Effector CD4-positive, alpha-beta T cell (primary cell): ENCODE data around the gene CRTAP.
"Not testable (repeated sequence)": the region's sequence is repeated elsewhere in the genome, so short reads cannot be mapped to it uniquely, and the experiment has no call there.

ENCODE experiments used
- DNase-seq: peaks from one replicate; pipeline ENCODE4 v3.0.0-alpha.2; 2020

Gene CRTAP

GRCh38 chr3:33100229-33100628 is 13.6 kb upstream of the CRTAP start:
- no peak for DNase-seq

DNA sequence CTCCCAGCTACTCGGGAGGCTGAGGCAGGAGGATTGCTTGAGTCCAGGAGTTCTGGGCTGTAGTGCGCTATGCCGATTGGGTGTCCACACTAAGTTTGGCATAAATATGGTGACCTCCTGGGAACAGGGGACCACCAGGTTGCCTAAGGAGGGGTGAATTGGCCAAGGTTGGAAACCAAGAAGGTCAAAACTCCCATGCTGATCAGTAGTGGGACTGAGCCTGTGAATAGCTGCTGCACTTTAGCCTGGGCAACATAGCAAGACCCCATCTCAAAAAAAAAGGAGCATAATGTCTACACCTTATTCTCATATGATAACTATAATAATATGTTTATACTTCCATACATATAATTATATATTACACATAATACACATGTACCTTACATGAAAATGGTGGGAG is 10.8 kb upstream of the CRTAP start:
- DNase-seq: no peak

DNA sequence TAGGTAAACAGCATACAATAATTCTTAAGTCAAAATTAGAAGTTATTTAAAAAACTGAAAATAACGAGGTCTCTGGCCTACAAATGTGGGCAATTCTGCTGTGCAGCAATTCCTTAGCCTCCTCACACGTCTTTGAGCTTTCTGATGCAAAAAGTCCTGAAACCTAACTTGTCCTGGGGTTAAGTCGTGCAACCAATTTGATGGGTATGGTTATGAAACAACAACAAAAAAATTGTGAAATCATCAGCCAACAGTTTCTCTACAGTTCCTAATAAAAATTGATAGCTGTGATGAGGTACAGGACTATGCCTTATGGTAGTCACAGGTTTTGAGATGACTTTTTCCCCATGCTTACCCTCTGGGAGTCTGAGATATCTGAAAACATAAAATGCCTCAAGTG is 10.3 kb upstream of the CRTAP start:
- DNase-seq: no peak

- DNase-seq: no peak
These were observed 9.0 kb upstream of the CRTAP start for GRCh38 chr3:33104803-33105202.

DNA sequence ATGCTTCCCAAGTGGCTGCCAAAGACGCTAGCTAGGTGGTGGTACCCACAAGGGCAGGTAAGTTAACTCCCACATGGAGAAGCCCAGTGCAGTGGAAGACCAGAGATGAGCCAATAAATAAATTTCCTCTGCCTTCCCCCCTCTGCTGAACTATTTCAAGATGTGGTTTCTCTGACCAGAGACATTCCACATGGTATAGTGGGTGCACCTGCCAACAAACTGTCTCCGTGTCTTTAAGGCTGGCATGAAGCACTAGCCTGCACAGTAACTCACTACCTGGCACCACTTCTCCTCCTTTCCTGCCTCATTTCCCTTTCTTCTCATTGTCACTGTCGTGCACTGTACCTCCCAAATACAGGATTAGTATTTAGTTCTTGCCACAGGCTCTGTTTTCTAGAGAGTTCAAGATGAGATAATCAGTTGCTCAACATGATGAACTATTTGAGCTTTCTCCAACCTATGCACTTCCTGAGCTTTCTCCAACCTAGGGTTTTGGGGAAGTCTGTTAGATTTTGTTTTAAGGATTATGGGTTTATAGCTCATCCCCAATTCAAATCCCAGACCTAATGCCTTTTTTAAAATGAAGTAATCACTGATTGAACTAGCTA is 8.4 kb upstream of the CRTAP start:
- DNase-seq: no peak

DNA sequence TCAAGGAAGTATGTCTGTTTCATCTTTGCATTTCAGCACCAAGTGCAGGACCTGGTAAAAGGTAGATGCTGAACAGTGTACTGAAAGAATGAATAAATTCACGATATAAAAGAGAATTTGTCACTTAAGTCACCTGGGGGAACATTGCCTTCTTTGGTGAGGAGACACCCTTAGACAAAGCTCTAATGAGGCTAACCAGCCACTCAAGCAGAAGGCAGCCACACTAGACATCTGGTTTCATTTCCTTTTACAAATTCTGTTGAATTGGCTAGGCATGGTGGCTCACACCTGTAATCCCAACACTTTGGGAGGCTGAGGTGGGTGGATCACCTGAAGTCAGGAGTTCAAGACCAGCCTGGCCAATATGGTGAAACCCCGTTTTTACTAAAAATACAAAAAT is 7.0 kb upstream of the CRTAP start:
- not testable (repeated sequence) for DNase-seq

DNA sequence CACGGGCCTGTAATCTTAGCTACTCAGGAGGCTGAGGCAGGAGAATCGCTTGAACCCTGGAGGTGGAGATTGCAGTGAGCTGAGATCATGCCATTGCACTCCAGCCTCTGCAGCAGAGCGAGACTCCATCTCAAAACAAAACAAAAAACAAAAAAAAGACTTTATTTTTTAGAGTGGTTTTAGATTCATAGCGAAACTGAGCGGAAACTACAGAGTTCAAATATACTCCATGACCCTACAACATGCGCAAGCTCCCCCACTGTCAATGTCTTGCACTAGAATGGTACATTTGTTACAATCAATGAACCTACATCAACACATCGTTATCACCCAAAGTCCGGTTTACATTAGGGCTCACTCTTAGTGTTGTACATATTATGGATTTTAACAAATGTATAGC is 2.2 kb upstream of the CRTAP start:
- DNase-seq: no peak

GRCh38 chr3:33114622-33115023 is 809 bp downstream of the CRTAP start:
- DNase-seq: no peak

DNA sequence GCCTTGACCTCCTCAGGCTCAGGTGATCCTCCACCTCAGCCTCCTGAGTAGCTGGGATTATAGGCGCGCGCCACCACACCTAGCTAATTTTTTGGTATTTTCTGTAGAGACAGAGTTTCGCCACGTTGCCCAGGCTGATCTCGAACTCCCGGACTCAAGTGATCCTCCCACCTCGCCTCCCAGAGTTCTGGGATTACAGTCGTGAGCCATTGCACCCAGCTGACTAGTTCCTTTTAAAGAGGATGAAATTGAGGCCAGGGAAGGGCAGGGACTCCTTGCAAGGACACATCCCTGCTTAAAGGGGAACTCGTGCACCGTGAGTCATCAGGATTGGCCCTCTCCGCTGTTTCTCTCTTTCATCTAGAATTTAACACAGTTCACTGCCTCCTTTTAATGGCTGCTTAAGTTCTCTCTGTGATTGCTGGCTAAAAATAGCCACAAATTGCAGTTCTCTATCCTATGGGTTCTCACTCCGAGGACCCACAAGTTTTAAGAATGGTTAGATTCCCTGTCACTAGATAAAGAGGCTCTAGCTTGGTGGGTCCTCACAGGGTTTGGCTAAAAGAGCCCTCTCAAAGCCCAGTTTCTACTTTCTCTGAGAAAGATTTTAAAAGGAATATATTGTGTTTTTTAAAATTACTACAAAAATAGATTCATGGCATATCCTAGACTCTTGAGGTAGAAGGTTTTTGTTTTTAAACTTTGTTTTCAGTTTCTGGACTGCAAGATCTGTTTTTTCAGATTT is 1.4 kb downstream of the CRTAP start:
- DNase-seq: no peak

DNA sequence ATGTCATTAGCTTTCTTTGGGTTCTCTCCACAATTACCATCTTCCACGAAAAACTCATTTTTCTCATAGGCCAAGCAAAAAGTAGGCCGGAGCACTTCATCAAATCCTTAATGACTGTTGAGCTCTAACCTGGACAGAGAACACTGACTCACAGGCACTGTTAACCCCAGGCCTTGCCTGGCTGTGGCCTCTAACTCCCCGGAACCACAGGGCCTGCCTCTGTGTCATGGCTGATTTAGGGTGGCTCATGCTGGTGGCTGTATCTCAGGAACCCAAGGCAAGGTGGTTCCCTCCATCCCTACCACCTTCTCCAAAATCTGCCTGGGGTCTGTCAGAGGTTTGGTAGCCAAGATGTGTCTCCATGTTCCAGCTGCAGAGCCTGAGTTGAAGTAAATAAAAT is 3.6 kb downstream of the CRTAP start:
- no peak for DNase-seq

DNA sequence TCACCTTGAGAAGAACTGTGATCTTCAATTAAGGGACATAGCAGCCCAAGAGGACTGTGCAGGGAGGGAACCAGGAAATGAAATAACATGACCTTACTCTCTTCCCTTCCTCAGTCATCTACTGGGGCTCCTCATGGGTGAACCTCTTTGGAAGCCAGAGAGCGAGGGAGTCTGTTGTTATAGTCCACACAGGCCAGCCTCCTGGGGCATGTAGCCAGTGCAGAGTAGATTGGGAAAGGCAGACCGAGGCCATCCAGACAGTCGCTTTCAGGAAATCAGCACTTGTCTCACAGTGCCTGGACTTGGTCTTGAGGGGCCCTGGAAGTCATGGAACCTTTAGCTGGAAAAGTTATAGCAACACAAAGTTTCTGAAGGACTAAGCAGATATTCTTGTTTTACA is 6.1 kb downstream of the CRTAP start:
- DNase-seq: no peak

DNA sequence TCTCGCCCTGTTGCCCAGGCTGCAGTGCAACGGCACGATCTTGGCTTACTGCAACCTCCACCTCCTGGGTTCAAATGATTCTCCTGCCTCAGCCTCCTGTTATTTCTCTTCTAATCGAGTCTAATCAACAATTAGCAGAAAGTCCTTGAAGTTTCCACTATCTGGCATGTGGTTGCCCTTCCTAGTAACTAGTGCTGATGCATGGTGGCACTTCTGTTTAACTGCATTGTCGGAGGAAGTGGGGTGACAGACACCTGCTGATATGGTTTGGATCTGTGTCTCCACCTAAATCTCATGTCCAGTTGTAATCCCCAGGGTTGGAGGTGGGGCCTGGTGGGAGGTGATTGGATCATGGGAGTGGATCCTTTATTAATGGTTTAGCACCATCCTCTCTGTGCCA is 9.2 kb downstream of the CRTAP start:
- no peak for DNase-seq

GRCh38 chr3:33124638-33125037 is 10.8 kb downstream of the CRTAP start:
- DNase-seq: no peak

- no peak for DNase-seq
These were observed 12.0 kb downstream of the CRTAP start for GRCh38 chr3:33125840-33126239.

GRCh38 chr3:33128706-33129105 is 14.9 kb downstream of the CRTAP start:
- no peak for DNase-seq

GRCh38 chr3:33130144-33130543 is 16.3 kb downstream of the CRTAP start:
- no peak for DNase-seq

- DNase-seq: no peak
These were observed 17.7 kb downstream of the CRTAP start for GRCh38 chr3:33131331-33132018.

GRCh38 chr3:33132019-33132360 is 18.2 kb downstream of the CRTAP start:
- no peak for DNase-seq

DNA sequence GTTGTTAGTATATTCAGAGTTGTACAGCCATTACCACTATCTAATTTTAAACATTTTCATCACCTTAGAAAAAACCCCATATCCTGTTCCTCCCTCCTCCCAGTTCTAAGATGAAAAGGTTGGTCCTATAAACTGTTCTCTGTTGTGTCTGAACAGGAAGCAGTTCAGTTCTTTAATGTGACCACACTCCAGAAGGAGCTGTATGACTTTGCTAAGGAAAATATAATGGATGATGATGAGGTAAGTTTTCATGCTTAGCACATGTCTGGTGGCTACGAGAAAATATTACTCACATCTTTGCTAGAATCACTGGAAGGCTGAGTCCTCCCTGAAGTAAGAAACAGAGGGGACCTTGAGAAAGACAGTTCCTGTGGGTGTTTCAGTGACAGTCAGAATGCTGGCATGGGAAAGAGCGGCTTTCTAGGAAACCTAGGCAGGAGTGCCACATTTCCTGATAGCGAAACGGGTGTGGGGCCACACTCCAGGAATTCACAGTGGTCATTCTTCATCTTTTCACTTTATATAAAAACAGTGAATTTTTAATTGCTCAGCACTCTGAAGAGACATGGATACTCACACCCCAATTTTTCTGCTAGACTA is 20.3 kb downstream of the CRTAP start:
- no peak for DNase-seq

DNA sequence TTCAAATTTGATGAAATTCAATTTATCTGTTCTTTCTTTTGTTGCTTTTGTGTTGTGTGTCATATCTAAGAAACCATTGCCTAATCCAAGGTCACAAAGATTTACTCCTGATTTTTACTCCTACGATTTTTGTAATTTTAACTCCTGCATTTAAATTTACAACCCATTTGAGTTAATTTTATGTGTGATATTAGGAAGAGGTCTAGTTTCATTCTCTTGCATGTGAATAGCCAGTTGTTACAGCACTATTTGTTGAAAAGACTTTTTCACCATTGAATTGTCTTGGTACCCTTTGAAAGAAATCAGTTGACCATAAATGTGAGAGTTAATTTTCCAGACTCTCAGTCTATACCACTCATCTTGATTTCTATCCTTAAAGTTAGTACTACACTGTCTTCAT is 23.9 kb downstream of the CRTAP start:
- DNase-seq: no peak

GRCh38 chr3:33139006-33139623 is 25.3 kb downstream of the CRTAP start:
- not testable (repeated sequence) for DNase-seq

- no peak for DNase-seq
These were observed 26.2 kb downstream of the CRTAP start for GRCh38 chr3:33139996-33140395.

- DNase-seq: no peak
These were observed 27.2 kb downstream of the CRTAP start for GRCh38 chr3:33141006-33141405.

- DNase-seq: no peak
These were observed 30.6 kb downstream of the CRTAP start for GRCh38 chr3:33144433-33144832.
